ENCODE measurements around the gene ARID3C. TPM values are rescaled to one million over a fixed set of nuclear protein-coding genes. Genes with fewer than 3 reads are reported as not detected.

ARID3C gene
- total and polyA plus RNA-seq, 2 donors: 0.07 to 0.09 TPM

DNA sequence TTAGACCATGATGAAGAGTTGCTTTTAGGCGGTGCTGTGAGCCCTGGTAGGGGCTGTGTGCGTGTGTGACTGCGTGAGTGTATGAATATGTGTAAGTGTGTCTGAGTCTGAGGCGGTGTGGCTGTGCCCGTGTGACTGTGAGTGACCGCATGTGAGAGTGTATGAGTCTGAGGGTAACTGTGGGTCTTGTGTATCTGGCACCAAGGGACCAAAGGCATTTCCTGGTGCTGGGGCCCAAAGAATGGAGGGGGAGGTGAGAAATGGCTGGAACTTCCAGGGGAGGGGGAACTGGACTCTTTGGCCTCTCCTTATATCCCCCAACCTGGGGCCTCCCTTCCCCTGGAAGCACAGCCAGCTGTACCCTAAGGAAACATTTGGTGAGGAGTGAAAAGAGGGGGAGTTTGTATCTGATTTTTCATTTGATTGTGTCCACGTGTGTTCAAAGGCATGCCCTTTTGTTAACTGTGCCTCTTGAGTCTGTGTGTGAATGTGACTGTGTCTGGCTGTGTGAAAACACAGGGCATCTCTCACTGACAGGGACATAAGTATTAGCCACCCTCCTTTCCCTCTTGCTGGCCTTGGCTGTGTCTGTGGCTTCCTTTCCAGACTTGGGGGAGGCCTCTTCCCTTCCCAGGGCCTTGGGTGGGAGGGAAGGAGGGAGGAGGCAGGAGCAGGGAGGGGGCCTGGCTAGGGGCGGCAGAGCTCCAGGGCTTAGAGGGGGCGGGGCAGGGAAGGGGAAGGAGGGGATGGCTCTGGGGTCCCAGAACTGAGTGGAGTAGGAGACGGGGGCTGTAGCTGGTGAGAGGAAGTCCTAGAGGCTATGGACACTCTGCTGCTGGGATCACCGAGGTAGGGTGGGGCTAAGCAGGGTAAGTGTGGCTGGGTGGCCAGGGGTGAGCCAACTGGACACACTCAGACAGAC is 24.5 kb upstream of the ARID3C start:
- H3K4me1 ChIP-seq (ENCODE audit: control insufficient read depth in 2 of 2, insufficient read depth in 2 of 2, low read length in 2 of 2): peaks cover 0 to 24% of the 10 kb centered on the region in 2 donors
- H3K9me3 ChIP-seq (ENCODE audit: control insufficient read depth in 2 of 2, insufficient read depth in 1 of 2, low read length in 1 of 2): no peaks in the 10 kb centered on the region
- no peak overlapping the region for H3K4me3 ChIP-seq (ENCODE audit: low read length in 2 of 2)
- H3K27ac ChIP-seq (ENCODE audit: low read depth in 1 of 2, low read length in 1 of 2): no peak overlapping the region
- no peaks in the 10 kb centered on the region for H3K27me3 ChIP-seq (ENCODE audit: control insufficient read depth in 2 of 2, insufficient read depth in 1 of 2, low read length in 1 of 2)
- peaks cover 12 to 29% of the 10 kb centered on the region in 2 donors for H3K36me3 ChIP-seq (ENCODE audit: control insufficient read depth in 2 of 2, insufficient read depth in 2 of 2, low read length in 1 of 2)
- DNase-seq (ENCODE audit: low read depth in 6 of 9, low spot score in 9 of 9): no peak
- 79% methylated on average over 11 of the region's 11 CpGs for WGBS

DNA sequence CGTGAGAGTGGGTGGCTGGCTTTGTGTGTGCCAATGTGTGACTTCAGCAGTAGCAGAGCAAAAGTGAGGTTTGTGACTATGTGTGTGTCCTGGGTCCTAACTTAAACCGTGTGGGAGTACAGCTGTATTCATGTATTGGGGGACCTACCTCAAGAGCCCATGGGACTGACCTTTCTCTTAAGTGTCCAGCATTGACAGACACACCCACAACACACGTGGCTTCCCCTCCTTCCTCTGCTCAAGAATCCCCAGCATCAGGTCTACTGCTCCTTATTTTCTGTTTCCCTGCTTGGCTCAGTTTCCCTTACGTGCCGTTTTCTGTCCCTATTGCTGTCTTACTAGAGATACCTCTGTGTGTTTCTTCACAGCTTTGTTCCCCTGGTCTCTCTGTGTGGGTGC is 23.7 kb upstream of the ARID3C start:
- Histone ChIP-seq H3K4me3 (ENCODE audit: low read length in 2 of 2) (no peak overlapping the region), H3K27ac (ENCODE audit: low read depth in 1 of 2, low read length in 1 of 2) (no peak overlapping the region), H3K9me3 (ENCODE audit: control insufficient read depth in 2 of 2, insufficient read depth in 1 of 2, low read length in 1 of 2) (no peaks in the 10 kb centered on the region), H3K27me3 (ENCODE audit: control insufficient read depth in 2 of 2, insufficient read depth in 1 of 2, low read length in 1 of 2) (no peaks in the 10 kb centered on the region), H3K36me3 (ENCODE audit: control insufficient read depth in 2 of 2, insufficient read depth in 2 of 2, low read length in 1 of 2) (peaks cover 14 to 35% of the 10 kb centered on the region in 2 donors), H3K4me1 (ENCODE audit: control insufficient read depth in 2 of 2, insufficient read depth in 2 of 2, low read length in 2 of 2) (peaks cover 2 to 31% of the 10 kb centered on the region in 2 donors)
- no peak for DNase-seq (ENCODE audit: low read depth in 6 of 9, low spot score in 9 of 9)
- WGBS: 86% methylated on average over 5 of the region's 5 CpGs

DNA sequence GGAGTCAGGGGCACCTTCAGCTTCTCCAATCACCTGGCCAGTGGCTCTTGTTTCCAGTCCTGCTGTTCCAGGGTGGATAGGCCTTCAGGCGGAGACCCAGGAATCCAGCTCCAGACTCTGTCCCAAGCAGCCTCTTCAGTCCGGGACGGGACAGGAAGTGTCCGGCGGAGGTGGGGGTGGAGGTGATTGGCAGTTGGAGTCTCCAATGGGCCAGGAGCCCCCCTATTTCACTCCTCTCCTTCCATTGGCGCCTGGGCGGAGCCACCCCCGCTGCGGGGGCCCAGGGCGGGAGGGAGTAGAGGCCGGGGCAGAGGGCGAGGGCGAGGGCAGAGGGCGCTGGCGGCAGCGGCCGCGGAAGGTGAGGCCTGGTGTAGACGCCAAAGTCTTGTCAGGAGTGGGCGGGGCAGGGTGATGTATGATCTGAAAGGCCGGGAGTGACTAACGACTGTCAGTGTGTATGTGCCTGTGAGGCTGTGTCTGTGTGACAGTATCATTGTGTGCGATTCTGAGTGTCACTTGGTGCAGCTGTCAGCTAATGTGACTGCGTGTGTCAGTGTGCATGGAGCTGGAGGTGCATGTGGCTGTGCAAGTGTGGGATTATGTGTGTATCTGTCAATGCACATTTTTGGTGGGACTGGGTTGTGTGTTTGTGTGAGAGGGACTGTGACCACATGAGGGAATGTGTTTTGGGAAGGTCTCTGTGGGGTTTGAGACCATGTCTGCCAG is 23.2 kb upstream of the ARID3C start, which contains the start of gene IL11RA:
Gene IL11RA (plus strand): TSS at position 310 of the 726 bp plus-strand sequence. CDS start 3,033 bp downstream, outside the sequence.
- WGBS: 57% methylated on average over 24 of the region's 24 CpGs
- DNase-seq (ENCODE audit: low read depth in 6 of 9, low spot score in 9 of 9): peak in 1 of 9 donors; percentile 41
- Histone ChIP-seq H3K9me3 (ENCODE audit: control insufficient read depth in 2 of 2, insufficient read depth in 1 of 2, low read length in 1 of 2) (no peaks in the 10 kb centered on the region), H3K4me1 (ENCODE audit: control insufficient read depth in 2 of 2, insufficient read depth in 2 of 2, low read length in 2 of 2) (peaks cover 6 to 37% of the 10 kb centered on the region in 2 donors), H3K27me3 (ENCODE audit: control insufficient read depth in 2 of 2, insufficient read depth in 1 of 2, low read length in 1 of 2) (no peaks in the 10 kb centered on the region), H3K36me3 (ENCODE audit: control insufficient read depth in 2 of 2, insufficient read depth in 2 of 2, low read length in 1 of 2) (peaks cover 14 to 35% of the 10 kb centered on the region in 2 donors), H3K27ac (ENCODE audit: low read depth in 1 of 2, low read length in 1 of 2) (peak within 1 kb of the TSS in 1 of 2 donors; percentile 17), H3K4me3 (ENCODE audit: low read length in 2 of 2) (no peak within 1 kb of the TSS)

DNA sequence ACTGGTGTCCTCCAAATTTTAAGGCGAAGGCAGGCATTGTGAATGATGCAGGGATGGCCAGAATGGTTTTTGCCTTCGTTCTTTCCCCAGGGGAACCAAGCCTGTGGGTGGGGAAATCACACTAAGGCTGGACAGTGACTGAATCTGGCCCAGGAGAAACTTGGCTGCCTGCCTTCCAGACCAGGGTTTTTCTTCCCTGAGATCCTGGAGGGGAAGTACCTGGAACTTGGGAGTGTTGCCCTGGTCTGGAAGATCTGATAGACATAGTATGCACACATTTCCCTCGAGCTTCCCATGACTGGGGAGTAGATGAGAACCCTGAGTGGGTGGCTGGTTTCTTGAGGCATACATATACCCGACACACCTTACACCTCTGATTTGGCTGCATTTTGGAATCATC is 22.5 kb upstream of the ARID3C start:
- H3K27me3 ChIP-seq (ENCODE audit: control insufficient read depth in 2 of 2, insufficient read depth in 1 of 2, low read length in 1 of 2): no peaks in the 10 kb centered on the region
- peaks cover 6 to 39% of the 10 kb centered on the region in 2 donors for H3K4me1 ChIP-seq (ENCODE audit: control insufficient read depth in 2 of 2, insufficient read depth in 2 of 2, low read length in 2 of 2)
- H3K4me3 ChIP-seq (ENCODE audit: low read length in 2 of 2): no peak overlapping the region
- no peak for DNase-seq (ENCODE audit: low read depth in 6 of 9, low spot score in 9 of 9)
- 92% methylated on average over 4 of the region's 4 CpGs for WGBS
- peaks cover 14 to 35% of the 10 kb centered on the region in 2 donors for H3K36me3 ChIP-seq (ENCODE audit: control insufficient read depth in 2 of 2, insufficient read depth in 2 of 2, low read length in 1 of 2)
- no peaks in the 10 kb centered on the region for H3K9me3 ChIP-seq (ENCODE audit: control insufficient read depth in 2 of 2, insufficient read depth in 1 of 2, low read length in 1 of 2)
- H3K27ac ChIP-seq (ENCODE audit: low read depth in 1 of 2, low read length in 1 of 2): no peak overlapping the region

DNA sequence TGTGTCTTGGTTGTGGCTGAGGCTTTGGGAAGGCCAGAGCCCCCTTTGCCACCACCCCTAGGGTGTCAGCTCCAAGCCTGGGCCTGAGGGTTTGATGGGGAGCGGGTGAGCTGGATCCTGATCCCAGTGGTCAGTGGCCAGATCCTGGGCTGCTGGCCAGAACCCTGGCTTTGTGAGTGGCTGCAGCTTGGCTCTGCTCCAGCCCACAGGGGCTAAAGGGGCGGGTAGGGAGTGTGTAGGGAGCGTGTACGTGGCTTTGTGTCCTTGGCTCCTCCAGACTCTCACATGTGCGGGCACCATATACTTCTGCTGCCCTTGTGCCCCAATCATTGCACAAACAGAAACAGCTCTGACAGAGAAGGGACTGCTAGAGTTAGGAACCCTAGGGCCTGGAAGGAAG is 21.9 kb upstream of the ARID3C start:
- 97% methylated on average over 5 of the region's 5 CpGs for WGBS
- no peaks in the 10 kb centered on the region for H3K9me3 ChIP-seq (ENCODE audit: control insufficient read depth in 2 of 2, insufficient read depth in 1 of 2, low read length in 1 of 2)
- DNase-seq (ENCODE audit: low read depth in 6 of 9, low spot score in 9 of 9): no peak
- H3K27me3 ChIP-seq (ENCODE audit: control insufficient read depth in 2 of 2, insufficient read depth in 1 of 2, low read length in 1 of 2): no peaks in the 10 kb centered on the region
- H3K27ac ChIP-seq (ENCODE audit: low read depth in 1 of 2, low read length in 1 of 2): peak overlapping the region in 1 of 2 donors; percentile 17
- peaks cover 14 to 35% of the 10 kb centered on the region in 2 donors for H3K36me3 ChIP-seq (ENCODE audit: control insufficient read depth in 2 of 2, insufficient read depth in 2 of 2, low read length in 1 of 2)
- H3K4me3 ChIP-seq (ENCODE audit: low read length in 2 of 2): no peak overlapping the region
- H3K4me1 ChIP-seq (ENCODE audit: control insufficient read depth in 2 of 2, insufficient read depth in 2 of 2, low read length in 2 of 2): peaks cover 9 to 43% of the 10 kb centered on the region in 2 donors

DNA sequence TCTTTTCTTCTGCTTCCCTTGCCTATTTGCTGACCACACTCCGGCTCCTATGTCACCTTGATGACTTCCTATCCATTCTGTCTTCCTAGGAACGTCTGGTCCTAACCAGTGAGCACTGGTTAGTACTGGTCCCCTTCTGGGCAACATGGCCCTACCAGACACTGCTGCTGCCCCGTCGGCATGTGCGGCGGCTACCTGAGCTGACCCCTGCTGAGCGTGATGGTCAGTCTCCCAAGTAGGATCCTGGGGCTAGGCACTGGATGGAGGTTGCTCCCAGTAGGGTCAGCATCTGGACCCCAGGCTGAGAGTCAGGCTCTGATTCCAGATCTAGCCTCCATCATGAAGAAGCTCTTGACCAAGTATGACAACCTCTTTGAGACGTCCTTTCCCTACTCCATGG is 19.8 kb upstream of the ARID3C start:
- DNase-seq (ENCODE audit: low read depth in 6 of 9, low spot score in 9 of 9): no peak
- H3K4me1 ChIP-seq (ENCODE audit: control insufficient read depth in 2 of 2, insufficient read depth in 2 of 2, low read length in 2 of 2): peaks cover 9 to 42% of the 10 kb centered on the region in 2 donors
- no peak overlapping the region for H3K27ac ChIP-seq (ENCODE audit: low read depth in 1 of 2, low read length in 1 of 2)
- H3K36me3 ChIP-seq (ENCODE audit: control insufficient read depth in 2 of 2, insufficient read depth in 2 of 2, low read length in 1 of 2): peaks cover 14 to 35% of the 10 kb centered on the region in 2 donors
- over 99% methylated on average over 8 of the region's 8 CpGs for WGBS
- no peak overlapping the region for H3K4me3 ChIP-seq (ENCODE audit: low read length in 2 of 2)
- H3K9me3 ChIP-seq (ENCODE audit: control insufficient read depth in 2 of 2, insufficient read depth in 1 of 2, low read length in 1 of 2): no peaks in the 10 kb centered on the region
- H3K27me3 ChIP-seq (ENCODE audit: control insufficient read depth in 2 of 2, insufficient read depth in 1 of 2, low read length in 1 of 2): no peaks in the 10 kb centered on the region

DNA sequence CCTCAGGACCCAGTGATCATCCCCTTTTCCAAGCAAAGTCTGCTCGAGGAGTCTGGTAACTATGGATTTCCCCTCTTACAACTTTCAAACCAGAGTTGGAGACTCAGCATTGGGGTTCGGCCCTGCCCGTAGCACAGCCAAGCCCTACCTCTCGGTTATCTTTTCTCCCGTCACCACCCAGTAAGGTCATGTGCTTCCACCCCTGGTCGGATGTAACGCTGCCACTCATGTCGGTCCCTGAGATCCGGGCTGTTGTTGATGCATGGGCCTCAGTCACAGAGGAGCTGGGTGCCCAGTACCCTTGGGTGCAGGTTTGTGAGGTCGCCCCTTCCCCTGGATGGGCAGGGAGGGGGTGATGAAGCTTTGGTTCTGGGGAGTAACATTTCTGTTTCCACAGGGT is 18.8 kb upstream of the ARID3C start:
- no peak overlapping the region for H3K27ac ChIP-seq (ENCODE audit: low read depth in 1 of 2, low read length in 1 of 2)
- 92% methylated on average over 10 of the region's 10 CpGs for WGBS

DNA sequence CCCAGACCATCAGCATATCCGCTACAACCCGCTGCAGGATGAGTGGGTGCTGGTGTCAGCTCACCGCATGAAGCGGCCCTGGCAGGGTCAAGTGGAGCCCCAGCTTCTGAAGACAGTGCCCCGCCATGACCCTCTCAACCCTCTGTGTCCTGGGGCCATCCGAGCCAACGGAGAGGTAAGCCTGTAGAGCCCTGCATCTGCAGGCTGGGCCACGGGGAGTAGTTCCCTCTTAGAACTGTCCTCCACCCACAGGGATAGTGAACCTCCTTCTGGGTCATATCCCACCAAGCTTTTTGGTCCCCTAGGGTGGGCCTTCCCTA is 18.2 kb upstream of the ARID3C start:
- WGBS: 1% methylated on average over 8 of the region's 8 CpGs
- Histone ChIP-seq H3K36me3 (ENCODE audit: control insufficient read depth in 2 of 2, insufficient read depth in 2 of 2, low read length in 1 of 2) (peaks cover 14 to 35% of the 10 kb centered on the region in 2 donors), H3K4me3 (ENCODE audit: low read length in 2 of 2) (peak overlapping the region; percentile 74 to 83), H3K4me1 (ENCODE audit: control insufficient read depth in 2 of 2, insufficient read depth in 2 of 2, low read length in 2 of 2) (peaks cover 9 to 30% of the 10 kb centered on the region in 2 donors), H3K27me3 (ENCODE audit: control insufficient read depth in 2 of 2, insufficient read depth in 1 of 2, low read length in 1 of 2) (no peaks in the 10 kb centered on the region), H3K9me3 (ENCODE audit: control insufficient read depth in 2 of 2, insufficient read depth in 1 of 2, low read length in 1 of 2) (no peaks in the 10 kb centered on the region), H3K27ac (ENCODE audit: low read depth in 1 of 2, low read length in 1 of 2) (peak overlapping the region; percentile 73 to 89)
- DNase-seq (ENCODE audit: low read depth in 6 of 9, low spot score in 9 of 9): no peak

More for the DNA sequence above, 18.8 kb upstream of the ARID3C start:
- Histone ChIP-seq H3K9me3 (ENCODE audit: control insufficient read depth in 2 of 2, insufficient read depth in 1 of 2, low read length in 1 of 2) (no peaks in the 10 kb centered on the region), H3K4me1 (ENCODE audit: control insufficient read depth in 2 of 2, insufficient read depth in 2 of 2, low read length in 2 of 2) (peaks cover 9 to 36% of the 10 kb centered on the region in 2 donors), H3K27me3 (ENCODE audit: control insufficient read depth in 2 of 2, insufficient read depth in 1 of 2, low read length in 1 of 2) (no peaks in the 10 kb centered on the region), H3K4me3 (ENCODE audit: low read length in 2 of 2) (peak overlapping the region; percentile 74 to 83), H3K36me3 (ENCODE audit: control insufficient read depth in 2 of 2, insufficient read depth in 2 of 2, low read length in 1 of 2) (peaks cover 14 to 35% of the 10 kb centered on the region in 2 donors)
- no peak for DNase-seq (ENCODE audit: low read depth in 6 of 9, low spot score in 9 of 9)

Measured in thymus (tissue), 11 donors.